Measurements from ENCODE around the gene FTO.

Gene FTO

GRCh38 chr16:54115558-54115957 is 411.6 kb downstream of the FTO start:
- no peak for TF ChIP-seq FOXP2 (optimal IDR thresholded peaks at IDR 0.05; ENCODE audit: borderline replicate concordance, extremely low read depth, extremely low read length, insufficient read depth)
- TF ChIP-seq POLR2AphosphoS5 (IDR thresholded peaks at IDR 0.05; ENCODE audit: low read depth, low read length) = no peak
- no peak for TF ChIP-seq TAF1 (IDR thresholded peaks at IDR 0.05; ENCODE audit: borderline replicate concordance, insufficient read depth, low read length)
- TF ChIP-seq SIN3A (IDR thresholded peaks at IDR 0.05; ENCODE audit: borderline replicate concordance, insufficient read depth, low read length) = no peak
- no peak for TF ChIP-seq REST (IDR thresholded peaks at IDR 0.05; ENCODE audit: insufficient read depth in 1 of 2, low read depth in 2 of 2, low read length in 2 of 2)

GRCh38 chr16:54116124-54116655 is 412.2 kb downstream of the FTO start:
- TF ChIP-seq REST (IDR thresholded peaks at IDR 0.05; ENCODE audit: insufficient read depth in 1 of 2, low read depth in 2 of 2, low read length in 2 of 2) (no peak), SIN3A (IDR thresholded peaks at IDR 0.05; ENCODE audit: borderline replicate concordance, insufficient read depth, low read length) (no peak), FOXP2 (optimal IDR thresholded peaks at IDR 0.05; ENCODE audit: borderline replicate concordance, extremely low read depth, extremely low read length, insufficient read depth) (no peak), TAF1 (IDR thresholded peaks at IDR 0.05; ENCODE audit: borderline replicate concordance, insufficient read depth, low read length) (no peak), POLR2AphosphoS5 (IDR thresholded peaks at IDR 0.05; ENCODE audit: low read depth, low read length) (no peak)

GRCh38 chr16:54118846-54119245 is 414.9 kb downstream of the FTO start:
- TF ChIP-seq SIN3A (IDR thresholded peaks at IDR 0.05; ENCODE audit: borderline replicate concordance, insufficient read depth, low read length) (no peak), FOXP2 (optimal IDR thresholded peaks at IDR 0.05; ENCODE audit: borderline replicate concordance, extremely low read depth, extremely low read length, insufficient read depth) (no peak), TAF1 (IDR thresholded peaks at IDR 0.05; ENCODE audit: borderline replicate concordance, insufficient read depth, low read length) (no peak), REST (IDR thresholded peaks at IDR 0.05; ENCODE audit: insufficient read depth in 1 of 2, low read depth in 2 of 2, low read length in 2 of 2) (no peak), POLR2AphosphoS5 (IDR thresholded peaks at IDR 0.05; ENCODE audit: low read depth, low read length) (no peak)

GRCh38 chr16:54120846-54121480 is 417.0 kb downstream of the FTO start:
- TF ChIP-seq SIN3A (IDR thresholded peaks at IDR 0.05; ENCODE audit: borderline replicate concordance, insufficient read depth, low read length) (no peak), FOXP2 (optimal IDR thresholded peaks at IDR 0.05; ENCODE audit: borderline replicate concordance, extremely low read depth, extremely low read length, insufficient read depth) (no peak), TAF1 (IDR thresholded peaks at IDR 0.05; ENCODE audit: borderline replicate concordance, insufficient read depth, low read length) (no peak), POLR2AphosphoS5 (IDR thresholded peaks at IDR 0.05; ENCODE audit: low read depth, low read length) (no peak), REST (IDR thresholded peaks at IDR 0.05; ENCODE audit: insufficient read depth in 1 of 2, low read depth in 2 of 2, low read length in 2 of 2) (no peak)

All from PFSK-1 (cell line).